SK-N-MC (cell line): ENCODE data around the gene TIAM1.

Experiments used
- EZH2 ChIP-seq: fragments of 200-600 bp; sonication (generic); IDR thresholded peaks from one replicate; pipeline ENCODE4 v1.6.1; 2017; ENCODE audit warnings: antibody characterized with exemption
- FOXP2 ChIP-seq: optimal IDR thresholded peaks from 2 replicates; pipeline ENCODE3; 2011; ENCODE audit warnings: mild to moderate bottlenecking, moderate library complexity; ENCODE audit not compliant: insufficient read depth; ENCODE audit errors: extremely low read length, control extremely low read depth
- POLR2AphosphoS5 ChIP-seq: IDR thresholded peaks from 2 replicates; pipeline ENCODE4 v1.6.1; 2012; ENCODE audit warnings: mild to moderate bottlenecking, low read depth, low read length, borderline replicate concordance

DNA sequence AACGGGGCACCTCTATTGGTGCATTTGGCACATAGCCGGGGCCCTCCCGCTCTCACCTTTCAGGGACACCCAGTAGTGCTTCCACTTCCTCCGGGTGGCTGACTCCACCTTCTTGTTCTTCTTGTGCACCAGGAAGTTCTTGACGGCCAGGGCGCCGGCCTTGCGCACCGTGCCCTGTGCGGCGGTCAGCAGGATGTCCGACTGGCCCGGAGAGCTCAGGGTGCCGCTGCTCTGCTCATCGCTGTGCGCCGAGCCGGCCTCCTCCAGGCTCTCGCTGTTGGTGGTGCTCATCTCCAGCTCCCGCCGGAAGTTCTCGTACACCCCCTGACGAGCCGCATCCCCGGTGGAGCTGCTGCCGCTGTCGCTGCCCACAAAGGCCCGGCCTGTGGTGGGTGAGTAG lies 92.4 kb downstream of the TIAM1 start:
- TF ChIP-seq POLR2AphosphoS5 = no peak
- TF ChIP-seq EZH2 = no peak
- TF ChIP-seq FOXP2 = no peak
